Stimulated activated CD4-positive, alpha-beta T cell treated with anti-CD3 and anti-CD28 coated beads, Interleukin-1b, Interleukin-23, amount 100 ng/mL, for 24 hours (primary cell): Measurements from ENCODE around the gene MZF1.
A peak's percentile ranks its signal among the peaks of the same experiment; 100 is the strongest.
"Not testable (repeated sequence)": the region's sequence is repeated elsewhere in the genome, so short reads cannot be mapped to it uniquely, and the experiment has no call there.

Experiments
- DNase-seq, 4 experiments: peaks; one replicate each; pipeline ENCODE4 v3.0.0-alpha.2; 2020; ENCODE audit warnings: low read depth in 4 of 4, low spot score in 1 of 4

Gene MZF1

DNA sequence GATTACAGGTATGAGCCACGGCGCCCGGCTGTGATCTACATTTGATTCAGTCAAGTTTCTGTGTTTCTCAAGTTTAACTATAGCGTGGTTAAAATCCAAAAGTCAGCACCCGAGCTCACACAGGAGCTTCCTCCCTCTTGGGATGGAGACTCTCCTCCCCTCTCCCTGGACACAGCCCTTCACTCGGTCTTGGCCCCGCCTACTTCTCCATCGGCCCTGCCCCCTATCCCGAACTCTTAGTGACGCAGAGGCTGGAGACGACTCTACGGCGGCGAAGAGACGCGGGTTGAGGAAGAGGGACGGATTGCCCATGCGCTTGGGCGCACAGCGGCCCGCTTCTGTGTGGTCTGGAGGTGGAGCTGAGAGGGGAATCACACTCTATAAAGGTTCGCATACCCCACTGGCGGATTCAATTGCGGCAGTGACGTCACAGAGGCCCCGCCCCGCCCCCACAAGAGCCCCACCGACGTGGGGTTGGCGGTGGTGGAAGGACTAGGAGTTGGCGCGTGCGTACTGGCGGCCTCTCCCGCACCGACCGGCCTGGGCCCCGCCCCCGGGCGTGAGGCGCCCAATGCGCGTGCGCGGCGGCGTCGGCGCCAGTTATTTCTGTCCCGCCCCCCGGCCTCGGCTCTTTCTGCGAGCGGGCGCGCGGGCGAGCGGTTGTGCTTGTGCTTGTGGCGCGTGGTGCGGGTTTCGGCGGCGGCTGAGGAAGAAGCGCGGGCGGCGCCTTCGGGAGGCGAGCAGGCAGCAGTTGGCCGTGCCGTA is 29.1 kb downstream of the MZF1 start, which contains the start of gene TRIM28:
Gene TRIM28 (plus strand): TSS at position 239 of the 765 bp plus-strand sequence. CDS start 694 bp downstream, outside the sequence.
- DNase-seq: peak; percentile 100

DNA sequence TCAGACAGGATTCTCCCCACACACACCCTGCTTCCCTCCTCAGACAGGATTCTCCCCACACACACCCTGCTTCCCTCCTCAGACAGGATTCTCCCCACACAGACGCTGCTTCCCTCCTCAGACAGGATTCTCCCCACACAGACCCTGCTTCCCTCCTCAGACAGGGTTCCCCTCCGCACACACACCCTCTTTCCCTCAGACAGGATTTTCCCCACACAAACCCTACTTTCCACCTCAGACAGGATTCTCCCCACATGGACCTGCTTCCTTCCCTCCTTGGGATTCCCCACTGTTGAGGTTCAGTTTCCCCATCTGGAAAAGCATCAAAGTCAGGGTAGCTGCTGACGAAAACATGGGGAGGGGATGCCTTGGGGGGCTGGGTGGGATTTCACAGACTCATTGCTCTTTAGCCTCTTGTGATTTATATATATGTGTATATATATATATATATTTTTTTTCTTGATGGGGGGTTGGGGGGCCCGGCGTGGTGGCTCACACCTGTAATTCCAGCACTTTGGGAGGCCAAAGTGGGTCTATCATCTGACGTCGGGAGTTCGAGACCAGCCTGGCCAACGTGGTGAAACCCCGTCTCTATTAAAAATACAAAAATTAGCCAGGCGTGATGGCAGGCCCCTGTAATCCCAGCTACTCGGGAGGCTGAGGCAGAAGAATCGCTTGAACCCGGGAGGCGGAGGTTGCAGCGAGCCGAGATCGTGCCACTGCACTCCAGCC is 30.3 kb downstream of the MZF1 start:
- DNase-seq: not testable (repeated sequence)

DNA sequence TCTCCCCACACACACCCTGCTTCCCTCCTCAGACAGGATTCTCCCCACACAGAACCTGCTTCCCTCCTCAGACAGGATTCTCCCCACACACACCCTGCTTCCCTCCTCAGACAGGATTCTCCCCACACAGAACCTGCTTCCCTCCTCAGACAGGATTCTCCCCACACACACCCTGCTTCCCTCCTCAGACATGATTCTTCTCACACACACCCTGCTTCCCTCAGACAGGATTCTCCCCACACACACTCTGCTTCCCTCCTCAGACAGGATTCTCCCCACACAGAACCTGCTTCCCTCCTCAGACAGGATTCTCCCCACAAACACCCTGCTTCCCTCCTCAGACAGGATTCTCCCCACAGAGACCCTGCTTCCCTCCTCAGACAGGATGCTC is 34.0 kb downstream of the MZF1 start:
- DNase-seq: not testable (repeated sequence)

- no peak for DNase-seq
Observed at GRCh38 chr19:58538257-58539168, 34.6 kb downstream of the MZF1 start.

- no peak for DNase-seq
Observed at GRCh38 chr19:58536852-58537798, 36.0 kb downstream of the MZF1 start.

DNA sequence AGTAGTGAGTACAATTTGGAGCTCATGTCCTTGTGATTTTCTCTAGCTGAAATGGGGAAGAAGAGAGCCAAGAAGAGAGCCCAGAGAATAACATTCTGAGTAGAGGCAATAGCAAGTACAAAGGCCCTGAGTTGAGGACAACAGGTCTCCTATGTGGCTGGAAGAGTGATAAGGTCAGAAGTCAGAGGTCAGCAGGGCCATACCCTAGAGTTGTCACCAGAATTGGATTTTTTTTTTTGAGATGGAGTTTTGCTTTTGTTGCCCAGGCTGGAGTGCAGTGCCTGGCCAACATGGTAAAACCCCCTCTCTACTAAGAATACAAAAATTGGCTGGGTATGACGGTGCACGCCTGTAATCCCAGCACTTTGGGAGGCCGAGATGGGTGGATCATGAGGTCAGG is 37.3 kb downstream of the MZF1 start:
- no peak for DNase-seq

GRCh38 chr19:58531034-58531840 is 41.9 kb downstream of the MZF1 start:
- DNase-seq: no peak

DNA sequence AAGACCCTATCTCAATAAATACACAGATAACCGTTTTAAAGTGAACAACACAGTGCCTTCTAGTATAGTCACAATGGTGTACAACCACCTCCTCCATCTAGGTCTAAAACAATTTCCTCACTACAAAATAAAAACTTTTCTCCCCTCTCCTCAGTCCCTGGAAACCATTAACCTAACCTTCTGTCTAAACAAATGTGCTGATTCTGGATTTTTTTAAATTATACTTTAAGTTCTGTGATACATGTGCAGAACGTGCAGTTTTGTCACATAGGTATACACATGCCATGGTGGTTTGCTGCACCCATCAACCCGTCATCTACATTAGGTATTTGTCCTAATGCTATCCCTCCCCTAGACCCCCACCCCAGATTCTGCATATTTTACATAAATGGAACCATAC is 43.7 kb downstream of the MZF1 start:
- no peak for DNase-seq

DNA sequence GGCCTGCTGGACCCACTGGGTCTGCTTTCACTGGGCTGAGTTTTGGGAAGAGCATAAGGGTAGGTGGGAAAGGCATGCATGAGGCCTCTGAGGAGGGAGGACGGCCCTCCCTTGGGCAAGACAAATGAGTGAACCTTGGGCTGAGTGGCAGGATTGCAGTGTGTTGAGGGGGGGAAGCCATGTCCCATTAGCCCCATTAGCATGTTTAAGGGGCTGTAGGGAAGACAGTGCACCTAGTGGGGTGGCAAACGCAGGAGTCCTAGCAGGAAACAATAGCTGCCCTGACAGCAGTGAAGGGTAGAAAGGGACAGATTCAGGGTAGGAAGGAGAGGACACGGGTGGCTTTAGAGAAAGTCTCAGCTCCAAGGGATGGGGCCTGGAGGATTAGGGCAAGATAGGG is 50.4 kb downstream of the MZF1 start:
- DNase-seq: no peak

DNA sequence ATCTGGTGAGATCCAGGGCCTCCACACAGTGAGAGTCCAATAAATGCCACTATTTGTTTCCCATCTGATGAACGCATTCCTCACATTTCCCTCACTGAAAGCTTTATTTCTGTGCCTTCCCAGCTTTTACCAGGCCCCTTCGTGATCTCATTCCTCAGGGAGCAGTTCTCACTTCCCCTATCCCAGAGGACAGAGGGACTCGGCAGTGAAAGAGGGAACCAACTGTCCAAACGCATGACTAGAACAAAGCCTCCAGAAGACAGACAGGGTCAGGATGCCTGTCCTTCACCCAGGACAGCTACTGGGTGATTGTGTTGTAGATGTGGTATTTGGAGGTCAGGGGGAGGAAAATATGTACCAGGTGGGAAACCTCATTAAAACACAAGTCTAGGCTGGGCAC is 51.5 kb downstream of the MZF1 start:
- no peak for DNase-seq

DNA sequence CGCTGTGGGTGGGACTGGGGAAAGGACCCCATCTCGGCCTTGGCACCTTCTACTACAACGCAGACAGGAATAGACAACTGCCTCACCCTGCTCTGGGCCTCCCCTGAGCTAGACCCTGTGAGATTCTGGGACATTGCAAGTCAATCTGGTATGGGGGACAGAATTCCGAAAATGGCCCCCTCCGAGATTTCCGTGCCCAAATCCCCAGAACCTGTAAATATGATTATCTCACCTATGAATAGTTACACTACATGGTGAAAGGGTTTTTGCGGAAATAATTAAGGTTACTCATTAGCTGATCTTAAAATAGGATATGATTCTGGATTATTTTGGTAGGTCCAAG is 52.9 kb downstream of the MZF1 start:
- DNase-seq: no peak

GRCh38 chr19:58519355-58520256 is 53.5 kb downstream of the MZF1 start, which contains the start of gene ZBTB45:
Gene ZBTB45 (minus strand): TSS chr19:58519810. CDS start chr19:58517673, 2,137 bp downstream.
- peak; percentile 83 to 91 (median 85) for DNase-seq

DNA sequence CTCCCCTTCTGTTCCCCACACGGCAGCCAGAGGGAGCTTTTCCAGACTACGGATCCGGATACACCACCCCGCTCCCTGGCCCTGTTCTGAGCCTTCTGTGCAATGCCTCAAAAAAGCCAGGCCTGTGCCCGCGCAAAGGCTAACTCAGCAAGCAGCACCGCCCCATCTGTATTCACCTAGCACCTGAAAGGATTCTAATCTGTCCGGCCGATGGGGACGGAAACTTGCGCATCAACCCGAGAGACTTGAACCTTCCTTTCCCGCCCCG is 54.1 kb downstream of the MZF1 start:
- DNase-seq: peak in 1 of 4 experiments; percentile 30

GRCh38 chr19:58518256-58519086 is 54.7 kb downstream of the MZF1 start:
- no peak for DNase-seq

GRCh38 chr19:58516964-58517833 is 55.9 kb downstream of the MZF1 start:
- no peak for DNase-seq

DNA sequence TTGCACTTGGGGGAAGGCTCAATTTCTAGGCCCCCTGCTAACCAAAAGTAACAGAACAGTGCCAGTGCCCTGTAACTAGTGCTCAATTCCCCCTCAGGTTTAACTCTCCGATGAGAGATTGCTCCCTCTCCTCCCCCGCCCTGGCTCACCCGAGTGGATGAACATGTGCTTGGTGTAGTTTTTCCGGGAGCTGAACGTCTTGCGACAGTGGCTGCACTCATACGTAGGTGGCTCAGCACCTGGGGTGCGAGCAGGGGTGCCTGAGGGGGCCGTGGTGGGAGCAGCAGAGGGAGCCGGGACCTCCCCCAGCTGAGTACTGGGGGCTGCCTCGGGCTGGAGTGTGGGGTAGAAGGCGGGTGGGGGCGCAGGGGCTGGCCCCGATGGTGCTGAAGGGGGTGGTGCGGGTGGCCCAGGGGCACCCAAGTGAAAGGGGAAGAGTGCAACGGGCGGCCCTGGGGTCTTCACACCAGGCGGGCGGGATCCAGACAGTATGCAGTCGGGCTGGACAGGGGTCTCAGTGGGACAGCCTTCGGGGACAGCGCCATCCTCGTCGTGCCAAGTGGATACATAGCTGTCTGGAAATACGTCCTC is 56.8 kb downstream of the MZF1 start:
- DNase-seq: no peak
